GM23338 (cell line): ENCODE results near the gene CHODL. TPM values are rescaled to one million over a fixed set of nuclear protein-coding genes. Genes with fewer than 3 reads are reported as not detected.

Experiments
- ATAC-seq: fragments of 200-7000 bp; cut with Tn5 transposase; 3 replicates; pipeline ENCODE4 v1.9.1; 2020
- DNase-seq: peaks from one replicate; pipeline ENCODE4 v3.0.0-alpha.2; 2015; ENCODE audit warnings: low spot score
- H2AFZ ChIP-seq: fragments of 200-600 bp; sonication (generic); 2 replicates; pipeline ENCODE4 v1.8.0; 2016; ENCODE audit warnings: antibody characterized with exemption, mild to moderate bottlenecking, moderate library complexity
- H3F3A ChIP-seq: fragments of 200-600 bp; sonication (generic); replicated peaks from 2 replicates; pipeline ENCODE4 v1.8.0; 2017; ENCODE audit warnings: antibody characterized with exemption, mixed run types, low read depth
- H3K27ac ChIP-seq: fragments of 200-600 bp; sonication (generic); 2 replicates; pipeline ENCODE4 v1.6.1; 2016; ENCODE audit warnings: low read depth
- H3K27me3 ChIP-seq: fragments of 200-600 bp; sonication (generic); 2 replicates; pipeline ENCODE4 v1.8.0; 2016; ENCODE audit warnings: mild to moderate bottlenecking, mixed run types, moderate library complexity; ENCODE audit not compliant: insufficient read depth
- H3K36me3 ChIP-seq: fragments of 200-600 bp; sonication (generic); 2 replicates; pipeline ENCODE4 v1.8.0; 2016; ENCODE audit warnings: mild to moderate bottlenecking; ENCODE audit not compliant: insufficient read depth
- H3K4me1 ChIP-seq: fragments of 200-600 bp; sonication (generic); 2 replicates; pipeline ENCODE4 v1.8.0; 2016; ENCODE audit warnings: mild to moderate bottlenecking, moderate library complexity; ENCODE audit not compliant: insufficient read depth
- H3K4me2 ChIP-seq: fragments of 200-600 bp; sonication (generic); 2 replicates; pipeline ENCODE4 v1.7.1; 2017; ENCODE audit warnings: mixed run types
- H3K4me3 ChIP-seq: fragments of 200-600 bp; sonication (generic); 2 replicates; pipeline ENCODE4 v1.6.1; 2016; ENCODE audit warnings: mixed run types
- H3K79me2 ChIP-seq: fragments of 200-600 bp; sonication (generic); replicated peaks from 2 replicates; pipeline ENCODE4 v1.8.0; 2017; ENCODE audit warnings: mild to moderate bottlenecking; ENCODE audit not compliant: insufficient read depth
- H3K9me2 ChIP-seq: fragments of 200-600 bp; sonication (generic); 2 replicates; pipeline ENCODE4 v1.8.0; 2017; ENCODE audit not compliant: insufficient read depth
- H4K20me1 ChIP-seq: fragments of 200-600 bp; sonication (generic); replicated peaks from 2 replicates; pipeline ENCODE4 v1.8.0; 2017; ENCODE audit warnings: mild to moderate bottlenecking; ENCODE audit not compliant: insufficient read depth
- H3K27ac Mint-ChIP-seq: 2 replicates; pipeline ENCODE4 v1.8.0; 2020; ENCODE audit warnings: inconsistent platforms, mild to moderate bottlenecking, moderate library complexity, mixed read lengths
- H3K27me3 Mint-ChIP-seq: 3 replicates; pipeline ENCODE4 v1.8.0; 2022; ENCODE audit warnings: low read depth, mild to moderate bottlenecking, moderate library complexity, mixed read lengths, inconsistent platforms; ENCODE audit not compliant: insufficient read depth, poor library complexity
- H3K36me3 Mint-ChIP-seq: 3 replicates; pipeline ENCODE4 v1.8.0; 2021; ENCODE audit warnings: low read depth, mild to moderate bottlenecking, inconsistent platforms, moderate library complexity, mixed read lengths
- H3K4me1 Mint-ChIP-seq: 3 replicates; pipeline ENCODE4 v1.8.0; 2020; ENCODE audit warnings: mild to moderate bottlenecking, inconsistent platforms, mixed read lengths
- H3K4me3 Mint-ChIP-seq: 3 replicates; pipeline ENCODE4 v1.8.0; 2021; ENCODE audit warnings: moderate library complexity, mild to moderate bottlenecking, inconsistent platforms, mixed read lengths
- H3K9me3 Mint-ChIP-seq: 3 replicates; pipeline ENCODE4 v1.8.0; 2020; ENCODE audit warnings: moderate library complexity, mild to moderate bottlenecking, inconsistent platforms, mixed read lengths
- EZH2 ChIP-seq: fragments of 200-600 bp; sonication (generic); IDR thresholded peaks from one replicate; pipeline ENCODE4 v1.8.0; 2017; ENCODE audit warnings: antibody characterized with exemption, mild to moderate bottlenecking, low read depth; ENCODE audit not compliant: unreplicated experiment
- EZH2phosphoT487 ChIP-seq: fragments of 200-600 bp; sonication (generic); IDR thresholded peaks from one replicate; pipeline ENCODE4 v1.8.1; 2018; ENCODE audit warnings: antibody characterized with exemption; ENCODE audit not compliant: unreplicated experiment
- POLR2AphosphoS5 ChIP-seq: IDR thresholded peaks from 2 replicates; pipeline ENCODE4 v1.6.1; 2016; ENCODE audit warnings: antibody characterized with exemption, low read depth
- ZNF331 ChIP-seq: fragments of 250-450 bp; sonication (Bioruptor Pico); IDR thresholded peaks from 2 replicates; pipeline ENCODE4 v1.5.0; 2020; ENCODE audit warnings: low read depth, mild to moderate bottlenecking, moderate library complexity
- ZNF462 ChIP-seq: fragments of 250-450 bp; sonication (Bioruptor Pico); IDR thresholded peaks from 2 replicates; pipeline ENCODE4 v1.5.0; 2020; ENCODE audit warnings: mild to moderate bottlenecking, moderate library complexity
- long read RNA-seq: library from polyadenylated mRNA; unstranded; transcript quantifications from one replicate; pipeline ENCODE4 v2.0.0, GENCODE V29; 2020; ENCODE audit not compliant: unreplicated experiment
- polyA plus RNA-seq: library from polyadenylated mRNA; unstranded; fragments of >200 nt; fragmentation: Nextera tagmentation; extraction: Ambion mirVana; gene quantifications from 2 replicates; pipeline ENCODE4 v1.2.1, GENCODE V29; 2016
- total RNA-seq: library from RNA; depleted of rRNA; stranded (reverse); fragments of >200 nt; shearing (Covaris generic); gene quantifications from 2 replicates; pipeline ENCODE4 v1.2.3, GENCODE V29; 2014; rRNA removed
- TF ChIP-seq, protein P1 (sequence below): IDR thresholded peaks from 2 replicates; pipeline ENCODE4 v1.6.1; 2016; ENCODE audit warnings: antibody characterized with exemption

CHODL gene, protein sequence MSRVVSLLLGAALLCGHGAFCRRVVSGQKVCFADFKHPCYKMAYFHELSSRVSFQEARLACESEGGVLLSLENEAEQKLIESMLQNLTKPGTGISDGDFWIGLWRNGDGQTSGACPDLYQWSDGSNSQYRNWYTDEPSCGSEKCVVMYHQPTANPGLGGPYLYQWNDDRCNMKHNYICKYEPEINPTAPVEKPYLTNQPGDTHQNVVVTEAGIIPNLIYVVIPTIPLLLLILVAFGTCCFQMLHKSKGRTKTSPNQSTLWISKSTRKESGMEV
- total RNA-seq, result 0.35 and 1.6 TPM in 2 replicates
- polyA plus RNA-seq, result 0.75 and 0.95 TPM in 2 replicates
- long read RNA-seq, partial matches to known transcripts, result 0 of 2 reads
- long read RNA-seq, other reads (novel, unspliced or antisense), result 1 of 2 reads

DNA sequence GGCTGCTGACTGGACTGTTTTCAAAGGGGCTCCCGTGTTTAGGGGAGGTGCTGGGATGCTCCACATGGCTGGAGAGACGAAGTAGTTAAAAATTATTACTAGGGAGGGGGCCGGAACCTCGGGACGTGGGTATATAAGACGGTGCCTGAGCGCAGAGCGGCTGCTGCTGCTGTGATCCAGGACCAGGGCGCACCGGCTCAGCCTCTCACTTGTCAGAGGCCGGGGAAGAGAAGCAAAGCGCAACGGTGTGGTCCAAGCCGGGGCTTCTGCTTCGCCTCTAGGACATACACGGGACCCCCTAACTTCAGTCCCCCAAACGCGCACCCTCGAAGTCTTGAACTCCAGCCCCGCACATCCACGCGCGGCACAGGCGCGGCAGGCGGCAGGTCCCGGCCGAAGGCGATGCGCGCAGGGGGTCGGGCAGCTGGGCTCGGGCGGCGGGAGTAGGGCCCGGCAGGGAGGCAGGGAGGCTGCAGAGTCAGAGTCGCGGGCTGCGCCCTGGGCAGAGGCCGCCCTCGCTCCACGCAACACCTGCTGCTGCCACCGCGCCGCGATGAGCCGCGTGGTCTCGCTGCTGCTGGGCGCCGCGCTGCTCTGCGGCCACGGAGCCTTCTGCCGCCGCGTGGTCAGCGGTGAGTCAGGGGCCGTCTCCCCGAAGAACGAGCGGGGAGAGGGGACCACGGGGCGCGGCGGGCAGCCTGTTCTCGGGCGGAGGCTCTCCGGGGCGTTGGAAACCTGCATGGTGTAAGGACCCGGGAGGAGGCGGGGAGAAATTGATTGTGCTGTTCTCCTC is at the start of gene CHODL:
TSS of gene CHODL (plus strand) at position 163 of the 793 bp plus-strand sequence. CDS start at position 554, 391 bp downstream.
- DNase-seq (peak; percentile 39), ATAC-seq (peak; percentile 82)
- no peaks in the 10 kb centered on the region; the same call in 1 of the 3 replicates for H3K4me1 Mint-ChIP-seq
- Histone ChIP-seq H3F3A (no peaks in the 10 kb centered on the region), H3K9me2 (no peaks in the 10 kb centered on the region), H3K4me2 (peak within 1 kb of the TSS; percentile 90), H3K27ac (no peak within 1 kb of the TSS), H4K20me1 (no peaks in the 10 kb centered on the region), H3K79me2 (no peaks in the 10 kb centered on the region), H3K36me3 (no peaks in the 10 kb centered on the region), H3K27me3 (peaks cover 51% of the 10 kb centered on the region), H3K4me1 (0 out of 2 replicates have a peak, but pooled peaks cover 5% of the 10 kb centered on the region), H2AFZ (peak within 1 kb of the TSS; percentile 97), H3K4me3 (peak within 1 kb of the TSS; percentile 69)
- no peak for TF ChIP-seq POLR2AphosphoS5
- TF ChIP-seq ZNF462 (CRISPR knock-in tag), result no peak
- peak; percentile 26 for TF ChIP-seq EZH2
- TF ChIP-seq ZNF331 (CRISPR knock-in tag), result no peak
- TF ChIP-seq EZH2phosphoT487, result no peak
- TF ChIP-seq, protein P1, sequence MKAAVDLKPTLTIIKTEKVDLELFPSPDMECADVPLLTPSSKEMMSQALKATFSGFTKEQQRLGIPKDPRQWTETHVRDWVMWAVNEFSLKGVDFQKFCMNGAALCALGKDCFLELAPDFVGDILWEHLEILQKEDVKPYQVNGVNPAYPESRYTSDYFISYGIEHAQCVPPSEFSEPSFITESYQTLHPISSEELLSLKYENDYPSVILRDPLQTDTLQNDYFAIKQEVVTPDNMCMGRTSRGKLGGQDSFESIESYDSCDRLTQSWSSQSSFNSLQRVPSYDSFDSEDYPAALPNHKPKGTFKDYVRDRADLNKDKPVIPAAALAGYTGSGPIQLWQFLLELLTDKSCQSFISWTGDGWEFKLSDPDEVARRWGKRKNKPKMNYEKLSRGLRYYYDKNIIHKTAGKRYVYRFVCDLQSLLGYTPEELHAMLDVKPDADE, result no peak
- H3K27ac Mint-ChIP-seq, result no peak within 1 kb of the TSS
- H3K9me3 Mint-ChIP-seq, result no peaks in the 10 kb centered on the region
- peaks cover 30% of the 10 kb centered on the region for H3K27me3 Mint-ChIP-seq
- peak within 1 kb of the TSS; percentile 78 for H3K4me3 Mint-ChIP-seq
- no peaks in the 10 kb centered on the region for H3K36me3 Mint-ChIP-seq
